ENCODE measurements around the gene SPANXN4.

Gene SPANXN4, protein sequence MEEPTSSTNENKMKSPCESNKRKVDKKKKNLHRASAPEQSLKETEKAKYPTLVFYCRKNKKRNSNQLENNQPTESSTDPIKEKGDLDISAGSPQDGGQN

DNA sequence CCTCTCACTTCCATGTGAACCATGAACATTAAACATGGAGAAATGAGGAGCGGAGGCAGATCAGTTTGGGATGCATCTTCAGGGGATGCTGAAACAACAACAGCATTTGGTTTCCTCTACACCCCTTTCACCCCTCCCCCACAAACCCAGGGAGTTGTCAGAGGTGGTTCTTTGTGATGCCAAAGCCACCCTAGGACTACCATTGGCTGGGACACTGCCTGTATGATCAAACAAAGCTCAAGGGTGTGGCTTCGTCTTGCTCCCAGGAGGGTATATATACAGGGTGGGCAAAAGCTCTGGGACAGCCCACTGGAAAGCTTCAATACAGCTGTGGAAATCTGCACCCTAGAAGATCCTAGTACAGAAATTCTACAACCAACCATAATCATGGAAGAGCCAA lies at the start of gene SPANXN4:
TSS of gene SPANXN4 (plus strand) at position 301 of the 400 bp plus-strand sequence. CDS start at position 388, 87 bp downstream.
- no peak for DNase-seq (ENCODE audit: low read depth)

DNA sequence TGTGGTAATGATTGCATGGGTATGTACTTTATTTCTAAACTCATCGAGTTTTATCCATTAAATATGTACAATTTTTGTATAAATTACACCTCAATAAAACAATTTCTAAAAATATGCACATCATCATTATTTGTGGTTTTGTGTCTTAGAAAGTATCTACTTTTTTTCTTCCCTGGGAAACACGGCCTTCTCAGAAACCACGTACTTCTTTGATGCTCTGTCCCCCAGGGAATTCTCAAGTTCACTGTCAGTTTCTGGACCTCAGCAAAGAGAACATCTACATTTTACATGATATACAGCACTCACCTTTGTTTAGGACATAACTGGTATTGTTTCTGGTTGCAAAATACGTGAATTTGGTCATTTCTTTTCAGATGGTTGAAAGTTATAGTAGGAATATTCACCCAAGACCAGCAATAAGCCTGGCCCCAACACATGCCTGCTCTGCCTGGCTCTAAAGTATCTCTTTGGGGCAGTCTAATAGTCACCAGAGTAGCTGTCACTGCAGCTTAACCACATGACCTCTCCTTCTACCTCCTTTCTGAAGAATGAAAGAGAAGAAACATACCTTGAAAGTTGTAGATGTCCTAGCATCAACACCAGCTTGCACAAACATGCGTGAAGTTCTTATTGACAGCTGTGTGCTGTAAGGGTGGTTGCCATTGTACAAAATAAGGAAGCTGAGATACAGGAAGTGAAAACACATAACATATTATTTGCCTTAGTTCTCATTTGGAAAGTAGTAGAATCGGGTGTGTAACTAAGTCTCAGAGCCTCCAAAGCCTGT lies 48.4 kb upstream of the SPANXN4 start:
- DNase-seq (ENCODE audit: low read depth): no peak

DNA sequence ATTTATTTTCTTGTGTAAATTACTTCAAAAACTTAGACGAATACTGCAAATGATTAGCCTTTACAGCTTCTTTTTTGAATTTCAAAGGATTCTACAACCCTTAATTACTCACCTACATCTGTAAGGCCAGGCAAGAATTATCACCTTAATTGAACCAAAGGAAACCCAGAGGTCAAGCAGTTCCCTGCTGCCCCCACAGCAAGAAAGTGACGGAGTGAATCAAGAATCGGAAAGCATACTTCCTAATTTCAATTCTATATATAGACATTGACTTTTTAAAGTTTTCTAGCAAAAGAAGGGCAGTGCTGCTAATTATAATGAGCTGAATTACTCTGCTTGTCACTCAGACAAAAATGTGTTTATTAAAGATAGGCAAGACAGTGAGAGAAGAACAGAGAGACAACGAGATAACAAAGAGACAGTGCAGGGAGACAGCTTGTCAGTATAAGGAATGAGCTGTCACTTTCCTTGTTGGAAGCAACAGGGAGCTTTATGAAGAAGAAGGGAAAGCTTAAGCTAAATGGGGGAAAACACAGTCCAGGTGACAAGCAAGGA lies 47.5 kb upstream of the SPANXN4 start:
- no peak for DNase-seq (ENCODE audit: low read depth)

DNA sequence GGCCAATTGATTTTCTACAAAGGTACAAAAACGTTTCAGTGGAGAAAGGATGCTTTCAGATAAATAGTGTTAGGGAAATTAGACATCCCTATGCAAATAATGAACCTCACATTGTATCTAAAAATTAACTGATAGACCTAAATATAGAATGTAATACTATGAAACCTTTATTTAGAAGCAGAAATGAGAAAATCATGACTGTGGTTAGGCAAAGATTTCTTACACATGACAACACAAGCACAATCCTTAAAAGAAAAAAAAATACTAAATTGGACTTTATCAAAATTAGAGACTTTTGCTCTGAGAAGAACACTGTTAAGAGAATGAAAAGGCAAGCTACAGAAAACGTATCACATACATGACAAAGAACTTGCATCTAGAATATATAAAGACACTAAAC lies 43.0 kb upstream of the SPANXN4 start:
- DNase-seq (ENCODE audit: low read depth): no peak

DNA sequence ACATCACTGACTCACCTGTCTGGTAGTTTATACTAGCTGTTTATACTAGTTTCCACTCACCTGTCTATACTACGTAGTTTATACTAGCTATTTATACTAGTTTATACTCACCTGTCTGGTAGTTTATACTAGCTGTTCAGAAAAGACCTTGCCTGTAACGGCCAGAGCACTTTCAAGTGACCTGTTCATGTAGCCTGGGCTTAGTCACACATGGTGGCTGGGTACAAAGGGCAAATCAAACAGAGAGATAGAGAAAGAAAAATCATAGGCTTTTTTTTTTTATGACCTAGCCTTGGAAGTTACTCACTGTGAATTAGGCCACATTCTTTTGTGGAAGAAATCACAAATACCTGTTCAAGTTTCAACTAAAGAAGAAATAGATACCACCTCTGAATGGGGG lies 30.7 kb upstream of the SPANXN4 start:
- DNase-seq (ENCODE audit: low read depth): no peak

DNA sequence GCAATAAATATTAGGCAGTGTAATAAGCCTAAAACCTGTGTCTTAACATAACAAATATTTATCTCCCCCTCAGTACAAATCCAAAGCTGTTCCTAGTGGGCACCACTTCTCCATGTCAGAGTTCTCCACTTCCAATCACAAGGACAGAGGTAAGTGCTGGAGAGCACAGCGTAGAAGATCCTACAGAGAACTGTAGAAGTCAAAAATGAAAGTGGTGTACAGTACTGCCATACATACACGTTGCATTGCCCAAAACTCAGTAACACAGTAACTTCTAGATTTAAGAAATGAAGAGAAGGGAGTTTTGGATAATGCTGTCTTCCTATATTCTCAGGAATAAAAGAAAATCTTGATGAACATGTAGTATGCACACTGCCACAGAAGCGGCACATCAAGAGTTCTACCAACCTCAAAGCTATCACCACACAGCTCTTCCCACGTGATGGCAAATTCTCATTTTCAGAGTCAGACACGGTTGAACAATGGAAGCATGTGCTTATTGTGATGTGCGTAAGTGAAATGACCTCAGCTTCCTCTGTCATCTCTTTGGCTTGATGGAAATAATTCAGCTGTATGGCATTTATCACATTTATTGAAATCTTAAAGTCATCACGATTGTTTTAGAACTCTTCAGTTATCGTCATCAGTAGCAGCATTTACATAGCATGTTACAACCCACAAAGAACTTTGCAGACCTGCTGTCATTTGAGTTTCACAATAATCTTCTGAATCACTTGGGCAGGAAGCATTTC lies 27.1 kb upstream of the SPANXN4 start:
- DNase-seq (ENCODE audit: low read depth): no peak

DNA sequence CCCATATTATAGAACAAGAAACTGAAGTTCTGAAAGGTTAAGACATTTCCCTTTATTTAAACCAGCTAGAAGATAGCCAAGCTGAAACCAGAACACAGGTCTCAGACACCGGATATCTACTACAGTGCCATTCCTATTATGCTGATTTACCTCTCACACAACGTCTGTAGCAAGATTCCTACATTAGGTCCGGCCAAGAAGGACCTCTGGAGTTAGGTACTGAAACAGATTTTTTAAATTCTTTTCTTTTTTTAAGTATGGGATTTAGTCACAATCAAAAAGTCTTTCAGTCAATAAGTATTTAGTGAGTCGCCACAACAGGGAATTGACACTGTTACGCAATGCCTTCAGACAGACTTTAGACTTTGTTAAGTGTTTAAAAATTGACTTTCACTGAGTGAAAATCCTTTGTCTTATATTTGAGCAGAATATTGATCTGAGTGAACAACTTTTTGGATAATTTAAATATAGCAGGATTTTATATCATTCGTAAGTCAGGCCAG lies 26.5 kb upstream of the SPANXN4 start:
- no peak for DNase-seq (ENCODE audit: low read depth)

DNA sequence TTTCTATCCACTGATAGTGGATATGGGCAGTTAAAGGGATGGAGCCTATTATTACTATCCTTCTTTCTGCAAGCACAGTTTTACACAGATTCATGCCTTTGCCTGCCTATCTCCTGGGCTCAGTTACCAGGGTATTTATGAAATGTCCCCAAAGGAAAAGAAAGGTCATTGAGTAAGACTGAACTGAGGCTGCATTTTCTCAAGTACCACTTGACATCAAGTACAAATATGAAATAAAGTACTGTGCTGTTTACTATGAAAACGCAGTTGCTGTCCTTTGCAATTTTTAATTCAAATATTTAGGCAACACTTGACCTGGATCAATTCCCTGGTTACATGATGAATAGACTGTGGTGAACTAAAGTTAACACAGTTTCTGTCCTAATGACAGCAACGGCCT lies 23.5 kb upstream of the SPANXN4 start:
- DNase-seq (ENCODE audit: low read depth): no peak

DNA sequence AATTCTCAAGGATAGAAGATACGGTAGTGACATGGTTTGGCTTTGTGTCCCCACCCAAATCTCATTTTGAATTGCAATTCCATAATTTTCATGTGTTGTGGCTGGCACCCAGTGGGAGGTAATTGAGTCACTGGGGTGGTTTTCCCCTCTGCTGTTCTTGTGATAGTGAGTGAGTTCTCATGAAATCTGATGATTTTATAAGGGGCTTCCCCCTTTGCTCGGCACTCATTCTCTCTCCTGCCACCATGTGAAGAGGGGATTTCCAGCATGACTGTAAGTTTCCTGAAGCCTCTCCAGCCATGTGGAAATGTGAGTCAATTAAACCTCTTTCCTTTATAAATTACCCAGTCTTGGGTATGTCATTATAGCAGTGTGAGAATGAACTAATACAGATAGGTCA lies 8.5 kb upstream of the SPANXN4 start:
- DNase-seq (ENCODE audit: low read depth): no peak

DNA sequence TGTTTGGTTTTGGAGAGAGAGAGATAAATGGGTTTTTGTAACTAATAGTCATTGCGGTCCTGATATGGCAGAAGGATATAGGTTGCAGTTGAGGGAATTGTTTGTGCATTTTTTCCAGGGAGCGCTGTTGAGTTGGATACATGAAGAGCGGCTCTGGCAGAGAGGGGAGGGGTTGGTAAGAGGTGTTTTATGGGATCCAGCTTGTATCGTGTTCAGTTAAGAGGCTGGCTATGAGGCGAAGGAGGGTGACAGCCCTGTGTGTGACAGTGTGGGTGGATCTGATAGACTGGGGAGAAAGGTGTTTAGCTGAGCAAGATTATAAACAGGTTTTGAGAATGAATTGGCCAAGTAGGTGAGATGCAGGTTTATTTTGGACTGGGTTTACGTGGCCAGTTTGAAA lies 1.5 kb downstream of the SPANXN4 start:
- no peak for DNase-seq (ENCODE audit: low read depth)

DNA sequence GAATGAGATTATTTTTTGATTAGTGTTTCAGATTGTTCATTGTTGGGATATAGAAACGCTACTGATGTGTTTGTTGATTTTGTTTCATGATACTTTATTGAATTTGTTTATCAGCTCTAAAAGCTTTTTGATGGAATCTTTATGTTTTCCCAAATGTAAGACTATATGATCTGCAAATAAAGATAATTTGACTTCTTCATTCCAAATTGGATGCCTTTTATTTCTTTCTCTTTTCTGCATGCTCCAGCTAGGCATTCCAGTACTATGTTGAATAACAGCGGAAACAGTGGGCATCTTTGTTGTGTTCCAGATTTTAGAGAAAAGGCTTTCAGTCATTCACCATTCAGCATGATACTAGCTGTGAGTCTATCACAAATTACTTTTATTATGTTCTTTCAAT lies 21.8 kb downstream of the SPANXN4 start:
- DNase-seq (ENCODE audit: low read depth): no peak

DNA sequence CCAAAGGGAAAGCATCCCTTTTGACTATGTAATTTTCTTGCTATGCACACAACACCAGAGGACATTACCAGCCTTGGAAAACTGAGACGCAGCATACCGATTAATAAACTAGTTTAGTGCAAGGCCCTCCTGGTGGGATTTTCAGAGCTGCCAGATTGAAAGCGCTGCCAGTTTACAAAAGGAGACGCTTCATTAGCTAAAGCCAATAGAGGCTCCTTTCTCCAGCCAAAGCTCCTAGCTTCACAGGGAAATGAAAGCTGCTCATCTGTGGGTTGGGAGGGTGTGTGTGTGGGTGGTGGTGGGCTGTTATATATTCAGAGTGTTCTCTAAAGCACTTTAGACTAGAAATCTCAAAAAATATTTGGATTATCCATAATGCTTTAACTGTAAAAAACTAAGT lies 32.4 kb downstream of the SPANXN4 start:
- DNase-seq (ENCODE audit: low read depth): no peak

DNA sequence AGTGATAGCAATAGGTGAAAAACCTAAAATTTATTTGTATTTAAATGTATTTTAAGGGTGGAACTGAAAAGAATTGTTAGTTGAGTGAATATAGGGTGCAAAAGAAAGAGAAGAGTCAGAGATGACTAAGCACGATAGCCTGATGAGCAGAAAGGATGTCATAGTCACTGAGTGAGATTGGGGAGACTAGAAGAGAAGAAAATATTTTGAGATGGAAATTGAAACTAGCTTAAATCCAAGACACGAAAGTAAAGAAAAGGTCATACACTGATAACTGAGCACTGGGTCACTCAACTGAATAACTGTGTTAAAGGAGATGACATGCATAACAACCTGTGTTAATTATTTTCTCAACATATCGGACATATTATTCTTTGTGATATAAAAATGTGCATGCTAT lies 55.5 kb downstream of the SPANXN4 start:
- DNase-seq (ENCODE audit: low read depth): no peak

DNA sequence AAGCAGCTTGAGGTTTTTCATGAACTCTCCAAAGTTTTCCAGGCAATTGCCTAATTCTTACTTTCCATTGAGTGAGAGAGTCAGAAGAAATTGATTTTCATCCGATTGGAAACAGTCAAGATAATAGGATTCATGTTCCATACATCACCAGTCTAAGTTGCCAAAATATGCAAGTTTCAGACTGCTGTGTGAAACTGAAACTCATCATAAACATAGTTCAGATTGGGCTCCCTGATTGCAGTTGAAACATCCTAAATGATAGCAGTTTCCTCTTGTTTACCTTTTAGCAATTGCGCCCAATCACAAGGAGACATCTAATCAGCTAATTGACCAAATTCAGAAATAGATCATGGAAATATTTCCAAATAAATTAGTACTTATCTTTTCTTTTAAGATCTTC lies 56.8 kb downstream of the SPANXN4 start:
- no peak for DNase-seq (ENCODE audit: low read depth)
